ENCODE measurements around the gene PLA2G4F.

DNA sequence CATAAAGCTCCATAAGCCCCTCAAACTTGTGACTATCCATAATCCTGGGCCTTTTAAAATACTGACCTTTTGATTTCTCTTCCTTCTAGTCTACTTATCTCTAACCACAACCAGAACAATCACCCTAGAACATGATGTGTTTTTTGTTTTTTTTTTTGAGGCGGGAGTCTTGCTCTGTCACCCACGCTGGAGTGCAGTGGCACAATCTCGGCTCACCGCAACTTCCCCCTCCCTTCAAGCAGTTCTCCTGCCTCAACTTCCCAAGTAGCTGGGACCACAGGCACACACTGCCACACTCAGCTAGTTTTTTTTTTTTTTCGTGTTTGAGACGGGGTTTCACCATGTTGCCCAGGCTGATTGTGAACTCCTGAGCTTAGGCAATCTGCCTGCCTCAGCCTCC is 26.5 kb upstream of the PLA2G4F start:
- TF ChIP-seq EZH2 (IDR thresholded peaks at IDR 0.05; ENCODE audit: borderline replicate concordance, low read length) (no peak), CTCF (conservative IDR thresholded peaks at IDR 0.05 in 1 of 2, IDR thresholded peaks at IDR 0.05 in 1 of 2; ENCODE audit: extremely low read depth in 1 of 2, insufficient read depth in 1 of 2, low read depth in 1 of 2, low read length in 2 of 2) (no peak)

All from mammary epithelial cell (primary cell).